Transverse colon (tissue), 3 donors: ENCODE results near the gene AOPEP.

Source experiments
- EP300 ChIP-seq: sonication (generic); formaldehyde crosslinking; IDR thresholded peaks from one replicate; pipeline ENCODE4 v1.6.1; 2017; ENCODE audit warnings: antibody characterized with exemption, low read depth
- TF ChIP-seq, protein P1 (sequence below), 5 experiments: fragments of 200-600 bp in 3 of 5; fragments of 450-650 bp in 2 of 5; sonication (generic) in 3 of 5; IDR thresholded peaks; 1 replicate in 2 of 5; 2 replicates in 3 of 5; pipeline ENCODE4 v1.5.1; 2016 to 2017; ENCODE audit warnings: antibody characterized with exemption in 5 of 5, inconsistent platforms in 3 of 5, mild to moderate bottlenecking in 2 of 5, moderate library complexity in 1 of 5

DNA sequence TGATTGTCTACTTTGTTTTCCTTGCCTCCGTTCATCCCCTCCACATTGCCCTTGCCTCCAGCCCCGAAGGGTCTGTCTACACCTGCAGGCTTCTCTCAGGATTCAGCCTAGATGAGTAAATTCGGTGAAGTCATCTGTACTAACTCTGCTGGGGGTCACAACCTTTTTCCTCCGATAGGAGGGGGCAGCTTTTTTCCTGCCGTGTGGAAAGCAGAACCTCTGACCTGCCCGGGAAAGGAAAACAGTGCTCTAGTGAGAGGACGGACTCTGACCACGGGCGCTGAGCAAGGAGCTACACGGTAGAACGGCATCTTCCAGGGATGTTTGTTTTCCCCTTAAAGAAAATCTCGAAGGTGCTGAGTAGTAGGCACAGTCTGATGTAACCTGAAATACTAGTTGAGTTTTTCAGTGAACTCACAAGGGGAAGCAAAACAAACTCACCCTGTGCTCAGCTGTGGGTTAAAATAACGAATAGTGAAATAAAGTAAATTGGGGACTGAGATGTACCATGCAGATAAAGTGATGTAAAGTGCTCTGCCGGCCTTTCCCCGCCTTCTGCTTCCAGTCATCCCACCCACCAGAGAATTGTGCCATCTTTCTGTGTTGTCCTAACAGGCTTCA, 281.8 kb downstream of the AOPEP start:
- TF ChIP-seq, protein P1, sequence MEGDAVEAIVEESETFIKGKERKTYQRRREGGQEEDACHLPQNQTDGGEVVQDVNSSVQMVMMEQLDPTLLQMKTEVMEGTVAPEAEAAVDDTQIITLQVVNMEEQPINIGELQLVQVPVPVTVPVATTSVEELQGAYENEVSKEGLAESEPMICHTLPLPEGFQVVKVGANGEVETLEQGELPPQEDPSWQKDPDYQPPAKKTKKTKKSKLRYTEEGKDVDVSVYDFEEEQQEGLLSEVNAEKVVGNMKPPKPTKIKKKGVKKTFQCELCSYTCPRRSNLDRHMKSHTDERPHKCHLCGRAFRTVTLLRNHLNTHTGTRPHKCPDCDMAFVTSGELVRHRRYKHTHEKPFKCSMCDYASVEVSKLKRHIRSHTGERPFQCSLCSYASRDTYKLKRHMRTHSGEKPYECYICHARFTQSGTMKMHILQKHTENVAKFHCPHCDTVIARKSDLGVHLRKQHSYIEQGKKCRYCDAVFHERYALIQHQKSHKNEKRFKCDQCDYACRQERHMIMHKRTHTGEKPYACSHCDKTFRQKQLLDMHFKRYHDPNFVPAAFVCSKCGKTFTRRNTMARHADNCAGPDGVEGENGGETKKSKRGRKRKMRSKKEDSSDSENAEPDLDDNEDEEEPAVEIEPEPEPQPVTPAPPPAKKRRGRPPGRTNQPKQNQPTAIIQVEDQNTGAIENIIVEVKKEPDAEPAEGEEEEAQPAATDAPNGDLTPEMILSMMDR (IDR thresholded peaks at IDR 0.05), result no peak
- no peak for TF ChIP-seq EP300
